Measurements from ENCODE around the gene NT5C3A.
"Not testable (repeated sequence)": the region's sequence is repeated elsewhere in the genome, so short reads cannot be mapped to it uniquely, and the experiment has no call there.

DNA sequence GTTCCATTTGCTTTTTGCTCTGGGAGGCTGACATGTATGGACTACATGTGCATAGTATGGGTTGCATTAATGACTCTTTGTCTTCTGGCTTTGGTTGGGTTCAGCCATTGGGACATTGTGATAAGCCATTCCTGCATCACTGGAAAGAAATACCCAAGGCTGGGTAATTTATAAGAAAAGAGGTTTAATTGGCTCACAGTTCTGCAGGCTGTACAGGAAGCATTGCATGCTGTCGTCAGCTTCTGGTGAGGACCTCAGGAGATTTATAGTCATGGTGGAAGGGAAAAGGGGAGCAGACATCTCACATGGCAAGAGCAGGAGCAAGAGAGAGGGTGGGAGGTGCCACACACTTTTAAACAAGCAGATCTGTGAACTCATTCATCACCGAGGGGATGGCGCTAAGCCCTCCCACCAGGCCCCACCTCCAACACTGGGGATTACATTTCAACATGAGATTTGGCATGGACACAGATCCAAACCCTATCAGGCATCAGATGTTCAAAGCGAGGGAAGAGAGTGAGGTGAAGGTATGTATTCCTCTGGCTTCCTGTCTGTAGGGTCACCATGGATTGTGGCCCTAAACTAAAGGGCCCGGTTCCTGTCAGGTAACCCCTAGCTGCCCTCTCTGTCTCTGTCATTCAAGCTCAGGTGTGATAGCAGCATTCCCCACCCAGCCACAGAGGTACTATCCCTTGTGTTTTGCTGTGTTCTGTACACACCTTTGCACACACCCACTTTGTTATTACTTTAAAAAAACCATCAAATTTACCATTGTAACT is 95.9 kb downstream of the NT5C3A start:
- not testable (repeated sequence) for TF ChIP-seq POLR2A, CTCF (IDR thresholded peaks at IDR 0.05)
